Heart left ventricle (tissue), 16 donors: ENCODE measurements around the gene SPATA2L. TPM values are rescaled to one million over a fixed set of nuclear protein-coding genes. Genes with fewer than 3 reads are reported as not detected.

Source experiments
- ATAC-seq, 4 donors: fragments of 200-7000 bp; cut with Tn5 transposase; one replicate each; pipeline ENCODE4 v1.9.1; 2020 to 2022; ENCODE audit warnings: moderate library complexity in 4 of 4, mild to moderate bottlenecking in 3 of 4, moderate number of reproducible peaks in 1 of 4
- DNase-seq, 5 donors: peaks; one replicate each; pipeline ENCODE4 v3.0.0-alpha.2; 2020
- H3K27ac ChIP-seq, 12 donors: fragments of 200-600 bp; sonication (generic) in 4 of 12; one replicate each; pipeline versions ENCODE4 v1.5.0 to v1.8.0; 2016 to 2022; ENCODE audit warnings: mild to moderate bottlenecking in 2 of 12
- H3K27me3 ChIP-seq, 9 donors: fragments of 200-600 bp; sonication (generic) in 2 of 9; one replicate each; pipeline versions ENCODE4 v1.5.1 to v1.8.0; 2016 to 2022; ENCODE audit warnings: mild to moderate bottlenecking in 3 of 9
- H3K36me3 ChIP-seq, 9 donors: fragments of 200-600 bp; sonication (generic) in 2 of 9; one replicate each; pipeline versions ENCODE4 v1.5.0 to v1.8.0; 2018 to 2022; ENCODE audit warnings: mild to moderate bottlenecking in 2 of 9
- H3K4me1 ChIP-seq, 12 donors: fragments of 200-600 bp; sonication (generic) in 4 of 12; one replicate each; pipeline versions ENCODE4 v1.5.0 to v1.8.0; 2016 to 2022; ENCODE audit warnings: mild to moderate bottlenecking in 3 of 12
- H3K4me3 ChIP-seq, 12 donors: fragments of 200-600 bp; sonication (generic) in 4 of 12; one replicate each; pipeline versions ENCODE4 v1.5.0 to v1.8.0; 2017 to 2022; ENCODE audit warnings: mild to moderate bottlenecking in 9 of 12, moderate library complexity in 4 of 12
- H3K9me3 ChIP-seq, 12 donors: fragments of 200-600 bp; sonication (generic) in 4 of 12; one replicate each; pipeline versions ENCODE4 v1.5.0 to v1.8.0; 2016 to 2022; ENCODE audit warnings: mild to moderate bottlenecking in 1 of 12
- POLR2A ChIP-seq, 2 donors: fragments of 450-650 bp; IDR thresholded peaks; one replicate each; pipeline ENCODE4 v1.6.1; 2017; ENCODE audit warnings: antibody characterized with exemption in 2 of 2, mild to moderate bottlenecking in 2 of 2, moderate library complexity in 2 of 2
- WGBS, 4 donors: extraction: QIAGEN DNeasy Blood & Tissue Kit in 2 of 4; methylation state at CpG; one replicate each; pipeline versions ENCODE4 v1.1.5 to v1.1.7; 2013 to 2018; 5-methylcytosine and 5-hydroxymethylcytosine counted together
- intact Hi-C, 10 donors: fragments of 100-400 bp; cut with DNase I; formaldehyde crosslinking; loops; one replicate each; pipeline versions ENCODE4 v1.11.1 to v1.14.2; 2022
- polyA plus RNA-seq, 2 donors: library from polyadenylated mRNA; stranded (reverse); fragments of 200-250 nt; gene quantifications; one replicate each; pipeline ENCODE4 v1.2.3, GENCODE V29; 2013
- total RNA-seq, 9 donors: library from RNA; depleted of rRNA in 2 of 9; stranded (reverse); fragments of >200 nt in 2 of 9; fragmentation: NEBNext Ultra II Directional in 3 of 9; extraction: Animal tissue kit (Norgen Biotek cat#: 25700) in 3 of 9; gene quantifications; one replicate each; pipeline versions ENCODE4 v1.1.0 to v1.2.4, GENCODE V29; 2016 to 2023
- TF ChIP-seq, protein P1 (sequence below), 12 donors: fragments of 200-600 bp; sonication (generic) in 4 of 12; IDR thresholded peaks; one replicate each; pipeline versions ENCODE4 v1.5.0 to v1.8.0; 2018 to 2022; ENCODE audit warnings: antibody characterized with exemption in 12 of 12, mild to moderate bottlenecking in 5 of 12
- donor health status: ischemic (EF 13 %, LVEDD 7.1; RV severe dilation, severe dysfunction).
- donor health status: healthy with polysubstance abuse.
- donor health status: DM: no; HTN: yes; CAD: no.
- donor health status: DM: no; HTN: no; CAD: no.
- donor health status: ischemic (EF 25% LVEDD 6.9; RV normal size, moderate dysfunction).
- donor health status: ischemic (EF 25% LVEDD 5.7; RV mildly dilated, moderate dysfunction).
- donor health status: healthy.
- donor health status: DM: yes; HTN: yes; CAD: no.
- donor health status: ischemic (EF 35%, LVEDD 5.7; RV mildly dilated, moderate dysfunction).
- donor health status: nonischemic (EF 11% LVEDD 7.7; RV severe dilation, severe dysfunction).
- donor health status: DM: yes; HTN: yes; CAD: no.
- donor health status: PGD.
- donor health status: ischemic (EF 29% LVEDD 5.4; RV normal size, mild dysfunction).
- donor health status: nonischemic (EF 23%, LVEDD 6.1; RV moderate dilation, normal function).

Gene SPATA2L
- total and polyA plus RNA-seq, 11 donors, result 1.9 to 15.0 (median 4.0) TPM

DNA sequence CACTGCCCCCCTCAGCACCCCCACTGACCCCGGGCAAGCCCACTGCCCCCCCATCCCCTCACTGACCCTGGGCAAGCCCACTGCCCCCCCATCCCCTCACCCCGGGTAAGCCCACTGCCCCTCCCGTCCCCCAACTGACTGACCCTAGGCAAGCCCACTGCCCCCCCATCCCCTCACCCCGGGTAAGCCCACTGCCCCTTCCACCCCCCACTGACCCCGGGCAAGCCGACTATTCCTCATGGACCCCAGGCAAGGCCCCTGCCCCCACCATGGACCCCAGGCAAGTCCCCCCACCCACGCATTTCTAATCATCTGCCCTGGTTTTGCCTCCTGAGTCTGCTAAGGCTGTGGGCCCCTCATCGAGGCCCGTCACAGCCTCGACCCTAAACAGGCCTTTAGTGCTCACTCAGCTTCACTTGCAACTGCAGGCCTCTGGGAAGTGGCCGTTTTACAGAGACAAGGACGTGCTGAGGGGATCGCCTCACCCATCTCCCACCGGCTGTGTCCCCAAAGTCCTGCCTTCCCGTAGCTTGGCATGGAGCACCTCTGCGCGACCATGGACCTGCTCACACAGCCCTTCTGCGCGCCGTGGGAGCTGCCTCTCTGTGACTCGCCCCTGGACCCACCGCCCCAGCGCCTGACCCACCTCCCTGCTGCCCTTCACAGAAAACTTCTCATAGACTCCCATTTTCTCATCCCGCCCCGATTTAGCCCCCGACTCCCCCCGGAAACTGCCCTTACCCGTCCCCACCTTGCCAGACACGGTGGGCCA is 15.6 kb upstream of the SPATA2L start:
- Histone ChIP-seq H3K4me3 (no peak overlapping the region), H3K9me3 (no peaks in the 10 kb centered on the region), H3K27ac (no peak overlapping the region), H3K36me3 (no peaks in the 10 kb centered on the region), H3K27me3 (peaks cover 0 to 4% (median 0%) of the 10 kb centered on the region in 9 donors), H3K4me1 (peaks cover 0 to 30% (median 11%) of the 10 kb centered on the region in 12 donors)
- no peak for ATAC-seq
- WGBS, 4 donors, result 89 to 93% (median 91%) methylated on average over 24 to 29 of the region's 29 CpGs
- intact Hi-C loops, result no loop called here
- TF ChIP-seq, protein P1, sequence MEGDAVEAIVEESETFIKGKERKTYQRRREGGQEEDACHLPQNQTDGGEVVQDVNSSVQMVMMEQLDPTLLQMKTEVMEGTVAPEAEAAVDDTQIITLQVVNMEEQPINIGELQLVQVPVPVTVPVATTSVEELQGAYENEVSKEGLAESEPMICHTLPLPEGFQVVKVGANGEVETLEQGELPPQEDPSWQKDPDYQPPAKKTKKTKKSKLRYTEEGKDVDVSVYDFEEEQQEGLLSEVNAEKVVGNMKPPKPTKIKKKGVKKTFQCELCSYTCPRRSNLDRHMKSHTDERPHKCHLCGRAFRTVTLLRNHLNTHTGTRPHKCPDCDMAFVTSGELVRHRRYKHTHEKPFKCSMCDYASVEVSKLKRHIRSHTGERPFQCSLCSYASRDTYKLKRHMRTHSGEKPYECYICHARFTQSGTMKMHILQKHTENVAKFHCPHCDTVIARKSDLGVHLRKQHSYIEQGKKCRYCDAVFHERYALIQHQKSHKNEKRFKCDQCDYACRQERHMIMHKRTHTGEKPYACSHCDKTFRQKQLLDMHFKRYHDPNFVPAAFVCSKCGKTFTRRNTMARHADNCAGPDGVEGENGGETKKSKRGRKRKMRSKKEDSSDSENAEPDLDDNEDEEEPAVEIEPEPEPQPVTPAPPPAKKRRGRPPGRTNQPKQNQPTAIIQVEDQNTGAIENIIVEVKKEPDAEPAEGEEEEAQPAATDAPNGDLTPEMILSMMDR (IDR thresholded peaks at IDR 0.05), result no peak
- TF ChIP-seq POLR2A (IDR thresholded peaks at IDR 0.05), result no peak
- peak in 1 of 5 donors; percentile 32 for DNase-seq

DNA sequence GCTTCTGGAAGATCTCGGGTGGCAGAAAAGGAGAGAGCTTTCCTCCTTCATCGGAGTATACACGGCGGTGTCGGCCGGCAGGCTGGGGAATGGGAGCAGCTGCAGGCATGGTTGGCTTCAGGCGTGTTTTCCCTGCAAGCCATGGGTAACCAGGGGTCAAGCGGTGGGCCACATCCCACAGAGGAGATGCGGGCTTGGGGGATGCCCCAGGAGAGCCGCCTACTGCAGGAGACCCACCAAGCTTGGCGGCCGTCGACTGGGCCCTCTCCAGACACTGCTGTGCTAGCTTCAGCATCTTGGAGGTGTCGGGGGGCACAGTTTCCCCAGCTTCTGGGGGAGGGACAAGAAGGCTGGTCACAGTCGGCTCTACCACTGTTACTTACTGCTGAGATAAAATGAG is 15.0 kb upstream of the SPATA2L start:
- H3K27me3 ChIP-seq, result peaks cover 0 to 4% (median 0%) of the 10 kb centered on the region in 9 donors
- TF ChIP-seq POLR2A (IDR thresholded peaks at IDR 0.05), result no peak
- TF ChIP-seq, protein P1 (IDR thresholded peaks at IDR 0.05), result no peak
- WGBS, 4 donors, result 91 to 96% (median 94%) methylated on average over 12 to 15 of the region's 15 CpGs
- no peak for DNase-seq
- no peaks in the 10 kb centered on the region for H3K36me3 ChIP-seq
- H3K27ac ChIP-seq, result no peak overlapping the region
- ATAC-seq, result no peak
- no peaks in the 10 kb centered on the region for H3K9me3 ChIP-seq
- H3K4me1 ChIP-seq, result peaks cover 0 to 36% (median 10%) of the 10 kb centered on the region in 12 donors
- no peak overlapping the region for H3K4me3 ChIP-seq
- intact Hi-C loops, result no loop called here

DNA sequence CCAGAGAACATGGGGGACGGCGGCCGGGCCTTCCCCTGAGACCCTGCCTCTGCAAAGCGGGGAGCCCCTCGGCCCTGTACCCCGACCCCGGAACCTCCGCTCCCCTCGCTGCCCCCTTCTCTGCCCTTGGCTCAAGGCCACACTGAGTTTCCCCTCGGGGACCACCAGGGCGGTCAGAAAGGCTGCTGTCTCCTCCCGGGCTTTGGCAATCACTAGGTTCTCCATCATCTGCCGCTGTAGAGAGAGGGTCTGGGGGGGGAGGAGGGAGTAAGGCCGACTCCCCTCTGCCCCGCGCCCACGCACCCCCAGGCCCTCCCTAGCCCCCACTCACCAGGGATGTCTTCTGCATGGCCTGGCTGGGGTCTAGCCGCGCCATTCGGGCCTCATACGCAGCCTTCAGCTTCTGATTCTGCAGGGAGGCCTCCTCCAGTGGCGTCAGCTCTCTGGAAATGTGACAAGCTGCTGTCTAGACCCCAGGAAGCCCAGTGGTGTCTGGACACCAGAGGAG is 10.8 kb upstream of the SPATA2L start:
- TF ChIP-seq POLR2A (IDR thresholded peaks at IDR 0.05), result no peak
- TF ChIP-seq, protein P1 (IDR thresholded peaks at IDR 0.05), result no peak
- ATAC-seq, result no peak
- intact Hi-C loops, result no loop called here
- no peak for DNase-seq
- Histone ChIP-seq H3K27me3 (peaks cover 0 to 4% (median 0%) of the 10 kb centered on the region in 9 donors), H3K27ac (no peak overlapping the region), H3K4me1 (peaks cover 0 to 13% (median 0%) of the 10 kb centered on the region in 12 donors), H3K9me3 (no peaks in the 10 kb centered on the region), H3K4me3 (peak overlapping the region in 4 of 12 donors; percentile 8 to 56 (median 25)), H3K36me3 (peaks cover 0 to 8% (median 0%) of the 10 kb centered on the region in 9 donors)
- 26 to 39% (median 33%) methylated on average over 15 to 22 of the region's 22 CpGs for WGBS, 4 donors

- 13 to 18% (median 13%) methylated on average over 17 to 48 of the region's 48 CpGs for WGBS, 4 donors
- Histone ChIP-seq H3K4me1 (peaks cover 0 to 13% (median 0%) of the 10 kb centered on the region in 12 donors), H3K9me3 (no peaks in the 10 kb centered on the region), H3K36me3 (peaks cover 0 to 8% (median 0%) of the 10 kb centered on the region in 9 donors), H3K27ac (no peak overlapping the region), H3K4me3 (peak overlapping the region in 6 of 12 donors; percentile 8 to 56 (median 23)), H3K27me3 (peaks cover 0 to 4% (median 0%) of the 10 kb centered on the region in 9 donors)
- intact Hi-C loops, result no loop called here
- TF ChIP-seq, protein P1 (IDR thresholded peaks at IDR 0.05), result no peak
- no peak for TF ChIP-seq POLR2A (IDR thresholded peaks at IDR 0.05)
- DNase-seq, result peak in 2 of 5 donors; percentile 38 to 40
- ATAC-seq, result peak in 3 of 4 donors; percentile 34 to 62 (median 40)
Measured at GRCh38 chr16:89711601-89712273, 10.2 kb upstream of the SPATA2L start.
